AG04449 (cell line): ENCODE results near the gene RASSF7.

Experiments used
- CTCF ChIA-PET: fragments of 350-600 bp; formaldehyde crosslinking; extraction: SDS; loops from one replicate; lab custom pipeline; 2021; ENCODE audit warnings: antibody characterized with exemption; lab: Yijun Ruan, JAX
- POLR2A ChIA-PET: fragments of 400-600, 350-600 bp; formaldehyde crosslinking; extraction: SDS; loops from one replicate; lab custom pipeline; 2020; ENCODE audit warnings: antibody characterized with exemption, inconsistent platforms; lab: Yijun Ruan, JAX
- DNase-seq: peaks from one replicate; pipeline ENCODE4 v3.0.0-alpha.2; 2010; ENCODE audit warnings: low read depth, low spot score
- H3K4me3 ChIP-seq: 2 replicates; pipeline ENCODE4 v1.5.1; 2011; ENCODE audit warnings: low read depth, mild to moderate bottlenecking, control low read depth, low read length
- CTCF ChIP-seq: IDR thresholded peaks from one replicate; pipeline ENCODE4 v1.5.1; 2011; ENCODE audit warnings: mild to moderate bottlenecking, moderate library complexity, low read length, control low read depth, inconsistent platforms; ENCODE audit not compliant: insufficient read depth; ENCODE audit errors: missing control alignments

RASSF7 gene

GRCh38 chr11:528815-529727 lies 31.7 kb upstream of the RASSF7 start:
- H3K4me3 ChIP-seq = no peak overlapping the region
- POLR2A ChIA-PET = no interaction called here
- TF ChIP-seq CTCF = no peak
- DNase-seq = no peak
- CTCF ChIA-PET = interaction anchor here (0.8 to 2.7 kb wide), 2 partner anchors 10 to 11 kb away, joined by 3 to 21 read pairs; no protein-coding TSS in a partner anchor

DNA sequence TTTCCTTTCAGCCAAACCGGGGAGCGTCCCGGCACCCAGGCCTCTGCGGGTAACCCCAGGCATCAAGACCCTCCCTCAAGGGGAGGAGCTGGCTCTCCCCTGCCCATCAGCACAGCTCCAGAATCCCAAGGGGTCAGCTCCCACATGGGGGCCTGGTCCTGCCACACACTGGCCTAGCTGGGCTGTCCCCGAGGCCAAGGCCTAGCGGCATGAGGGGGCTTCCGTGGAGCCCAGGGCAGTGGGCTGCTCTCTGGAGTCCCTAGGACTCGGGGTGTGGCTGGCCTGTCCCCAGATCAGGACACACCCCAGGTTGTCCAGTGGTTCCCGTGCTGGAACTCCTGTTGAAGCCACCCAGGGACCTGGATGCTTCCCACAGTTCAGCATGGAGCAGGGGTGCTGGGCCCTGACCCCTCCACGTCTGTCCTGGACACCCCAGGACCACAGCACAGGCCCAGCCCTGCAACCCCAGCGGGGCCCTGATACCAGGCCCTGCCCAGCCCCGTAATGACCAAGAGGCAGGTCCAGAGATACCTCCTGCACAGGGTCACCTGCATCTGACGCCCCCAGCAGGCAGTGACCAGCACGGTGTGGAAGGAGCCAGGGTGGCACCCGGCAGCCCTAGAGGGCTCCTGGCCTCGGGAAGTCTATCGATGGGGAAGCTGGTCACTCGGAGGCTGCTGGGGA lies 30.9 kb upstream of the RASSF7 start:
- TF ChIP-seq CTCF = no peak
- no peak overlapping the region for H3K4me3 ChIP-seq
- CTCF ChIA-PET = interaction anchor here (0.8 kb wide), 1 partner anchor 12 kb away, joined by 3 read pairs; no protein-coding TSS in a partner anchor
- POLR2A ChIA-PET = no interaction called here
- no peak for DNase-seq

GRCh38 chr11:530960-531831 lies 29.6 kb upstream of the RASSF7 start:
- no peak overlapping the region for H3K4me3 ChIP-seq
- POLR2A ChIA-PET = no interaction called here
- DNase-seq = no peak
- CTCF ChIA-PET = interaction anchor here (5.9 kb wide), 1 partner anchor 13 kb away, joined by 45 read pairs; no protein-coding TSS in a partner anchor
- TF ChIP-seq CTCF = no peak

DNA sequence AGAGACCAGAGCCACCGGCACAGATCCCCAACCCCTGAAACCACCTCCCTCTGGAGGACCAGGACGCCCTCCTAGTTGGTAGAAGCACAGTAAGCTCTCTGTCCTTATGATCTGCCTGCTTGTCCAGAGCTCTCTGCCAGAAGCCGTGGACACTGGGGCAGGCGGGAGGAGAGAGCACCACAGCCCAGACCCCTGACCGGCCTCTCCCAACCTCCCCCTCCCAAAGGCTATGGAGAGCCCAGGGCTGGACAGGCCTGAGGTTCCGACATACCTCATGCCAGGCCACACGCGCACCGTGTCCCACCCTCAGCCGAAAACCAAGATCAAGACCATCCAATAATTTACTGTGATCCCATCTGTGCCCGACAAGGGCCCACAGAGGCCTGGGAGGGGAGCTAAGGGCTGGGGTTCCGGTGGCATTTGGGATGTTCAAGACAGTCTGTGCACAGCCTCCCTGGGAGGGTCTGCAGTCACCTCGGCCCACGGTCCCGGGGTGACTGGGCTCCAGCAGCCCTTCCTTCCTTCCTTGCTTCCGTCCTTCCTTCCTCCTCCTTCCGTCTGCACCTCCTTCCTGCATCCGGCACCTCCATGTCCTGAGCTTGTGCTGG lies 28.7 kb upstream of the RASSF7 start:
- CTCF ChIA-PET = interaction anchor here (5.9 kb wide), 1 partner anchor 13 kb away, joined by 45 read pairs; no protein-coding TSS in a partner anchor
- POLR2A ChIA-PET = no interaction called here
- no peak for TF ChIP-seq CTCF
- no peak for DNase-seq
- no peak overlapping the region for H3K4me3 ChIP-seq

DNA sequence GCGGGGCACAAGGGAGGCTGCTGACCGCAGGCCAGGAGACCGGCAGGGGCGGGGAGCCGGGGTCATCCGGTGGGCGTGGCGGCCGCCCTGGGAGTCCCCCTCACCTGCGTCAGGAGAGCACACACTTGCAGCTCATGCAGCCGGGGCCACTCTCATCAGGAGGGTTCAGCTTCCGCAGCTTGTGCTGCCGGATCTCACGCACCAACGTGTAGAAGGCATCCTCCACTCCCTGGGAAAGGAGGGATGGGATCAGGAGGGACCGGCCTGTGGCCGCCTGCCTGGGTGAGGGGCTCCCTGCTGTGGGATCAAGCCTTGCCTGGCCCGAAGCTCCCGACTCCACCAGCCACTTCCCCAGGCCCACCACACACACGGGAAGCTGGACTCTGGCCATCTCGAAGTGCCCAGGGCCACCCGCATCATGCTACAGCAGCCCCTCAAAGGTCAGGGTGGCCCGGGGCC lies 28.2 kb upstream of the RASSF7 start:
- POLR2A ChIA-PET = no interaction called here
- CTCF ChIA-PET = interaction anchor here (5.9 kb wide), 1 partner anchor 14 kb away, joined by 45 read pairs; no protein-coding TSS in a partner anchor
- H3K4me3 ChIP-seq = no peak overlapping the region
- no peak for DNase-seq
- TF ChIP-seq CTCF = no peak
